ENCODE data around the gene MRPL16. TPM values are rescaled to one million over a fixed set of nuclear protein-coding genes. Genes with fewer than 3 reads are reported as not detected.

MRPL16 gene
- total RNA-seq, 2 experiments from 2014 or later = 87.5 to 133 TPM

DNA sequence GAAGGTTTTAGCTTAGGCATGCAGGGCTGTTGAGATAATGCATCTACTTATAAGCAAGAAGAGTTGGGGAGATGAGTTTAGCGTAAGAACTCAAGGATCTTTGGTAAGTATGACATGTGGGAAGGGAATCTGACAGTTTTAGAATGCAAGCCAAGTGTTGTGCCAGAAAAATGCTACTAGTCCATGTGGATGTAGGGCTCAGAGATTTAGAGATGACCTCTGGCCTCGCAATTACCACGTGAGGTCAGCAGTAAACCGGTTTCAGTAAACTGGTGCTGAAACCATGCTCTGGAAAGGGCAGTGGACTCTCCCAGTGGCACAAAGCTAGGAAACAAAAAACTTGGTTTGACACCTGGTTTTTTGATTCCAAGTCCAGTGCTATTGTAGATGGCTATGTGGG lies 18.9 kb downstream of the MRPL16 start:
- BruUV-seq (replicated peaks) = no TSS peak
- H3K4me3 ChIP-seq (ENCODE audit: low read depth, low read length, poor library complexity, severe bottlenecking) = no peak overlapping the region
- H3K4me2 ChIP-seq (ENCODE audit: low read length) = no peak overlapping the region
- H3K36me3 ChIP-seq (ENCODE audit: insufficient read depth, low read length) = no peaks in the 10 kb centered on the region; the same call in 1 of the 2 replicates
- ChIA-PET POLR2A (interaction anchor here (0.5 kb wide), 1 partner anchor 18 kb away, joined by 3 read pairs; no protein-coding TSS in a partner anchor), CTCF (ENCODE audit: unreplicated experiment) (no interaction called here)
- H3K9me3 ChIP-seq (ENCODE audit: low read length) = no peaks in the 10 kb centered on the region
- no peaks in the 10 kb centered on the region for H4K20me1 ChIP-seq (ENCODE audit: insufficient read depth, low read length)
- intact Hi-C loops (cut with micrococcal nuclease; ENCODE audit: unreplicated experiment) = no loop called here
- H2AFZ ChIP-seq (ENCODE audit: low read length) = no peak overlapping the region
- DNase-seq (ENCODE audit: low spot score) = no peak
- no peaks in the 10 kb centered on the region for H3K9me2 ChIP-seq (ENCODE audit: insufficient read depth, low read length)
- no peaks in the 10 kb centered on the region for H3K4me1 ChIP-seq (ENCODE audit: insufficient read depth, low read length, poor library complexity, severe bottlenecking)
- TF ChIP-seq, protein P1, sequence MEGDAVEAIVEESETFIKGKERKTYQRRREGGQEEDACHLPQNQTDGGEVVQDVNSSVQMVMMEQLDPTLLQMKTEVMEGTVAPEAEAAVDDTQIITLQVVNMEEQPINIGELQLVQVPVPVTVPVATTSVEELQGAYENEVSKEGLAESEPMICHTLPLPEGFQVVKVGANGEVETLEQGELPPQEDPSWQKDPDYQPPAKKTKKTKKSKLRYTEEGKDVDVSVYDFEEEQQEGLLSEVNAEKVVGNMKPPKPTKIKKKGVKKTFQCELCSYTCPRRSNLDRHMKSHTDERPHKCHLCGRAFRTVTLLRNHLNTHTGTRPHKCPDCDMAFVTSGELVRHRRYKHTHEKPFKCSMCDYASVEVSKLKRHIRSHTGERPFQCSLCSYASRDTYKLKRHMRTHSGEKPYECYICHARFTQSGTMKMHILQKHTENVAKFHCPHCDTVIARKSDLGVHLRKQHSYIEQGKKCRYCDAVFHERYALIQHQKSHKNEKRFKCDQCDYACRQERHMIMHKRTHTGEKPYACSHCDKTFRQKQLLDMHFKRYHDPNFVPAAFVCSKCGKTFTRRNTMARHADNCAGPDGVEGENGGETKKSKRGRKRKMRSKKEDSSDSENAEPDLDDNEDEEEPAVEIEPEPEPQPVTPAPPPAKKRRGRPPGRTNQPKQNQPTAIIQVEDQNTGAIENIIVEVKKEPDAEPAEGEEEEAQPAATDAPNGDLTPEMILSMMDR (conservative IDR thresholded peaks at IDR 0.05; ENCODE audit: low read length) = no peak
- no peak for TF ChIP-seq EZH2phosphoT487 (IDR thresholded peaks at IDR 0.05; ENCODE audit: borderline replicate concordance, low read depth, low read length)
- H3K79me2 ChIP-seq (ENCODE audit: insufficient read depth, low read depth, low read length) = no peaks in the 10 kb centered on the region
- H3K27ac ChIP-seq (ENCODE audit: low read depth, low read length, poor library complexity, severe bottlenecking) = no peak overlapping the region

DNA sequence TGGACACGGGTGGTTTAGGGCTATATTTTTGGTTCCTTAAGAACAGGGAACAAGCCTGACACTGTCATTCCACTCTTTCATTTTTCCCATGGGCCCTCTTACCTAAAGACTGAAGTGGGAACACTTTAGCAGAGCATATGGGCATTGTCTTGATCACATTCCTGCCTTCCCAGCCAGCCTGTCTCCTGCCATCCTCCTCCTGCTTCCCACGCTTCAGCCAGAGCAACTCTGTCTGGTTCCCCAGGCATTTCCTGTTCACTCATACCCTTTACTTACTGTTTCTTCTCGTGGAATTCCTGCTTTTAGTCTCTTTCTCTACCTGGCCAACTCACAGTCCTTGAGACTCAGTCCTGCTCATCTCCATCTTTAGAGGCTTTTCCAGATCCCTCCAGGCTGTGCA lies 22.8 kb downstream of the MRPL16 start:
- DNase-seq (ENCODE audit: low spot score) = no peak
- TF ChIP-seq EZH2phosphoT487 (IDR thresholded peaks at IDR 0.05; ENCODE audit: borderline replicate concordance, low read depth, low read length) = no peak
- TF ChIP-seq, protein P1 (conservative IDR thresholded peaks at IDR 0.05; ENCODE audit: low read length) = no peak
- Histone ChIP-seq H3K27ac (ENCODE audit: low read depth, low read length, poor library complexity, severe bottlenecking) (no peak overlapping the region), H3K79me2 (ENCODE audit: insufficient read depth, low read depth, low read length) (no peaks in the 10 kb centered on the region), H2AFZ (ENCODE audit: low read length) (no peak overlapping the region), H3K4me2 (ENCODE audit: low read length) (no peak overlapping the region), H3K4me1 (ENCODE audit: insufficient read depth, low read length, poor library complexity, severe bottlenecking) (no peaks in the 10 kb centered on the region), H3K9me3 (ENCODE audit: low read length) (peaks cover 11% of the 10 kb centered on the region; the same call in 1 of the 2 replicates), H3K36me3 (ENCODE audit: insufficient read depth, low read length) (no peaks in the 10 kb centered on the region; the same call in 1 of the 2 replicates), H3K4me3 (ENCODE audit: low read depth, low read length, poor library complexity, severe bottlenecking) (no peak overlapping the region), H3K9me2 (ENCODE audit: insufficient read depth, low read length) (no peaks in the 10 kb centered on the region), H4K20me1 (ENCODE audit: insufficient read depth, low read length) (no peaks in the 10 kb centered on the region)
- CTCF ChIA-PET (ENCODE audit: unreplicated experiment) = no interaction called here
- no TSS peak for BruUV-seq (replicated peaks)
- POLR2A ChIA-PET = interaction anchor here (1.1 to 2.1 kb wide), 2 partner anchors 8 to 15 kb away, joined by 3 to 9 read pairs; no protein-coding TSS in a partner anchor
- intact Hi-C loops (cut with micrococcal nuclease; ENCODE audit: unreplicated experiment) = no loop called here

DNA sequence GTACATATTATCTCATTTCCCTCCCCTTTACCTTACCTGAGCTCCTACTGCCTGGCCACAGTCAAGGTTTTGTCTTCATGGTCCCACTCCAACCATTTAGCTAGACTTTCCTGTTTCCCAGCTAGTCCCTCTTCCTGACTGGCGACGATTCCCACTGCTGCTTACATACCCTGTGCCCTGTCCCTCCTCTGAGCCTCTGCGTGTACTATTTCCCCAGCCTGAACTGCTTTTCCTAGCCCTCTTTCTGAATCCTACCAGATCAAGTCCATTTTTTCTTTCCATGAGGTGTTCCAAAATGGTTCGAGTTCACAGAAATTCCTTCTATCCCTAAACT lies 23.4 kb downstream of the MRPL16 start:
- H3K27ac ChIP-seq (ENCODE audit: low read depth, low read length, poor library complexity, severe bottlenecking) = no peak overlapping the region
- TF ChIP-seq, protein P1 (conservative IDR thresholded peaks at IDR 0.05; ENCODE audit: low read length) = no peak
- no peak for TF ChIP-seq EZH2phosphoT487 (IDR thresholded peaks at IDR 0.05; ENCODE audit: borderline replicate concordance, low read depth, low read length)
- no peak for DNase-seq (ENCODE audit: low spot score)
- H3K79me2 ChIP-seq (ENCODE audit: insufficient read depth, low read depth, low read length) = no peaks in the 10 kb centered on the region
- H3K36me3 ChIP-seq (ENCODE audit: insufficient read depth, low read length) = no peaks in the 10 kb centered on the region; the same call in 1 of the 2 replicates
- H3K9me2 ChIP-seq (ENCODE audit: insufficient read depth, low read length) = no peaks in the 10 kb centered on the region
- no peaks in the 10 kb centered on the region for H4K20me1 ChIP-seq (ENCODE audit: insufficient read depth, low read length)
- POLR2A ChIA-PET = interaction anchor here (1.1 to 2.1 kb wide), 2 partner anchors 8 to 15 kb away, joined by 3 to 9 read pairs; no protein-coding TSS in a partner anchor
- intact Hi-C loops (cut with micrococcal nuclease; ENCODE audit: unreplicated experiment) = no loop called here
- peaks cover 11% of the 10 kb centered on the region; the same call in 1 of the 2 replicates for H3K9me3 ChIP-seq (ENCODE audit: low read length)
- BruUV-seq (replicated peaks) = no TSS peak
- CTCF ChIA-PET (ENCODE audit: unreplicated experiment) = no interaction called here
- H3K4me1 ChIP-seq (ENCODE audit: insufficient read depth, low read length, poor library complexity, severe bottlenecking) = no peaks in the 10 kb centered on the region
- no peak overlapping the region for H3K4me2 ChIP-seq (ENCODE audit: low read length)
- no peak overlapping the region for H3K4me3 ChIP-seq (ENCODE audit: low read depth, low read length, poor library complexity, severe bottlenecking)
- no peak overlapping the region for H2AFZ ChIP-seq (ENCODE audit: low read length)
